Ishikawa (cell line): Measurements from ENCODE around the gene TBL1X.

Experiments used
- CREB1 ChIP-seq: IDR thresholded peaks from 2 replicates; pipeline ENCODE4 v1.6.1; 2012; ENCODE audit warnings: low read depth
- EP300 ChIP-seq: IDR thresholded peaks from 2 replicates; pipeline ENCODE4 v1.6.1; 2012; ENCODE audit warnings: borderline replicate concordance
- RAD21 ChIP-seq: IDR thresholded peaks from 2 replicates; pipeline ENCODE4 v1.6.1; 2012; ENCODE audit warnings: low read depth
- TEAD4 ChIP-seq: IDR thresholded peaks from 2 replicates; pipeline ENCODE4 v1.6.1; 2012

DNA sequence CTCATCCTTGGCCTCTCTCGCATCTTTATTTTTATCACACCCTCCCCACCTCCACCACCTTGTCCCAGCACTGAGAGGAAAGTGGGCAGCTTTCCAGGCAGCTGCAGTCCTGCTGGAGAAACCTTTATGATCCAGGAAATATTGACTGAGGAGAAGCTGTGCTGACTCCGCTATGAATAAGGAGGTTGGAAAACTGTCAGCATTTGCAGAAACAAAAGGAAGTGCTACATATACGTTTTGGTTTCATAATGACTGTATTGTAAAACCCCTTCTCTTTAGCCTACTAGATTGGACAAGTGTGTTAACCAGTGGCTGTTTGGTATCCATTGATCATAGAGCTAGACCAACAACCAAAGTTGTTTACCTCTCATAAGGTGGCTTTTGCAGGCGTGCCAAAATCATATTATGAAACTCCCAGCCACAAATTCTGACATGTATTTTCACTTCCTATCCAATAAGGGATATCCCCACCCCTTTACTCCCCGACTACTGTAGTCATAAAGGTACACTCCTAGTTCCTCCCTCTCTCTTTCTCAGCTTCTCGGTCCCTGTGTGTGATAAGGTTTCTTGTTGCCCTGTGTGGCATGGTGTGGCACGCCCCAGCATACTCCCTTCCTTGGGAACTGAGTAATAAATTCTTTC lies 212.4 kb downstream of the TBL1X start:
- TF ChIP-seq TEAD4: no peak
- no peak for TF ChIP-seq EP300
- TF ChIP-seq CREB1: no peak
- TF ChIP-seq RAD21: no peak
